Sigmoid colon (tissue), 4 donors: ENCODE measurements around the gene MRTO4.
"Not testable (repeated sequence)": the region's sequence is repeated elsewhere in the genome, so short reads cannot be mapped to it uniquely, and the experiment has no call there.

Experiments
- POLR2A ChIP-seq, 2 donors: fragments of 450-650 bp; IDR thresholded peaks; one replicate each; pipeline ENCODE4 v1.6.1; 2016; ENCODE audit warnings: antibody characterized with exemption in 2 of 2, mild to moderate bottlenecking in 2 of 2, moderate library complexity in 2 of 2
- POLR2AphosphoS5 ChIP-seq, 4 donors: sonication (generic); formaldehyde crosslinking; IDR thresholded peaks; one replicate each; pipeline ENCODE4 v1.6.1; 2017; ENCODE audit warnings: antibody characterized with exemption in 4 of 4

DNA sequence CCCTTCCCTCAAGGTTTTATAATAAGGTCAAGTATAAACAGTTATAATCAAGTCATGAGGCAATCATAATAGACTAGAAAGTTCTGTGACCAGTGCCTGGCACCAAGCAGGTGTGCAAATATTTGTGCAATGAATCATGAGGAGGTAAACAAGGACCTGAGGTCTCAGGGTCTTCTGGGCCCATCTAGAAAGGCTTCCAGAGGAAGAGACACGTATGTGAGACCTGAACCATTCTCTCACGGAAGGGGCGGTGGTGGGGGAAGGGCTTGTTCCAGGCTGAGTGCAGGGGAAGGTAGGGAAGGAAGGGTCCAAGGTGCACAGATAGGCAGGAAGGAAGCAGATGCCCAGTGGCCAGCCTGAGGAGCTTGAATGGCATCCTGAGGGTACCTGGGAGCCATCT is 33.8 kb downstream of the MRTO4 start:
- not testable (repeated sequence) for TF ChIP-seq POLR2AphosphoS5, POLR2A (IDR thresholded peaks at IDR 0.05)
